Activated CD8-positive, alpha-beta memory T cell treated with anti-CD3 and anti-CD28 coated beads for 24 hours (primary cell): ENCODE measurements around the gene SEMA5A.

Experiments used
- DNase-seq: peaks from one replicate; pipeline ENCODE4 v3.0.0-alpha.2; 2020

The SEMA5A gene, protein sequence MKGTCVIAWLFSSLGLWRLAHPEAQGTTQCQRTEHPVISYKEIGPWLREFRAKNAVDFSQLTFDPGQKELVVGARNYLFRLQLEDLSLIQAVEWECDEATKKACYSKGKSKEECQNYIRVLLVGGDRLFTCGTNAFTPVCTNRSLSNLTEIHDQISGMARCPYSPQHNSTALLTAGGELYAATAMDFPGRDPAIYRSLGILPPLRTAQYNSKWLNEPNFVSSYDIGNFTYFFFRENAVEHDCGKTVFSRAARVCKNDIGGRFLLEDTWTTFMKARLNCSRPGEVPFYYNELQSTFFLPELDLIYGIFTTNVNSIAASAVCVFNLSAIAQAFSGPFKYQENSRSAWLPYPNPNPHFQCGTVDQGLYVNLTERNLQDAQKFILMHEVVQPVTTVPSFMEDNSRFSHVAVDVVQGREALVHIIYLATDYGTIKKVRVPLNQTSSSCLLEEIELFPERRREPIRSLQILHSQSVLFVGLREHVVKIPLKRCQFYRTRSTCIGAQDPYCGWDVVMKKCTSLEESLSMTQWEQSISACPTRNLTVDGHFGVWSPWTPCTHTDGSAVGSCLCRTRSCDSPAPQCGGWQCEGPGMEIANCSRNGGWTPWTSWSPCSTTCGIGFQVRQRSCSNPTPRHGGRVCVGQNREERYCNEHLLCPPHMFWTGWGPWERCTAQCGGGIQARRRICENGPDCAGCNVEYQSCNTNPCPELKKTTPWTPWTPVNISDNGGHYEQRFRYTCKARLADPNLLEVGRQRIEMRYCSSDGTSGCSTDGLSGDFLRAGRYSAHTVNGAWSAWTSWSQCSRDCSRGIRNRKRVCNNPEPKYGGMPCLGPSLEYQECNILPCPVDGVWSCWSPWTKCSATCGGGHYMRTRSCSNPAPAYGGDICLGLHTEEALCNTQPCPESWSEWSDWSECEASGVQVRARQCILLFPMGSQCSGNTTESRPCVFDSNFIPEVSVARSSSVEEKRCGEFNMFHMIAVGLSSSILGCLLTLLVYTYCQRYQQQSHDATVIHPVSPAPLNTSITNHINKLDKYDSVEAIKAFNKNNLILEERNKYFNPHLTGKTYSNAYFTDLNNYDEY

DNA sequence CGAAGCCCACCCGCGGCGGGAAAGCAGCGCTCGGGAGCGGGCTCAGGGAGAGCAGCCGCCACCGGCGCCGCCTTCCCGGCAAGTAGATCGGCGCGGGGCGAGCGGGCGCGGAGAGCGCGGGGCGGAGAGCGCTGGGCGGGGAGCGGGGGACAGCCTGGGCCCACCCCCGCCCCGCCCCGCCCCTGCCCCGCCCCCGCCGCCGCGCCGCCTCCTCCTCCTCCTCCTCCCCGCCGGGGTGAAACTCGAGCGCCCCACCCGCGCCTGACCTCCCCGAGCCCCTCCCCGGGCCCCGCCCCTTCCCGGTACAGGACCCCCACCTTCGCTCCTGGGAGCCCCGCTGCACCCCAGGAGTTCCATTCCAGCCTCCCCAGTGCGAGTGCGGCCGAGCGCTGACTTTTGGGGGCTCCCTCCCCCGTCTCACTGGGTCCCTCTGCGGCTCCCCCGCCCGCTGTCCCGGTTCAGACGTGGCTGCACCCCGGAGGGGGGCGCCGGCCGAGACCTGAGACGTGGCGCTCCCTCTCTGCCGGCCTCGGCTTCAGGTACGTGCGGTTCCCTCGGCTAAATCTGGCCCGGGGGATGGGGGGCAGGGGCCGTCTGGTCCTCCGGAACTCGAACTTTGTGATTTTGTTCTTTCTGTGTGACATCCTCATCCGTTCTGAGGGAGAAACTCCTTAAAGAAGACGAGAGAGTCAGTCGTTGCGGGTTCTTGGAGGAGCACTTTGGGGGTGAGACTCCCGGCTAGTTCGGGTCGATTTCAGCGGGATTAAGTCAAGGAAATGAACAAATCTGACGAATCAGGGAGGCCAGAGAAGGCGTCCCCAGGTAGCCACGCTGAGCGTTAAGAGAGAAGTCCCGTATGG lies at the start of gene SEMA5A:
Gene SEMA5A (minus strand): TSS at position 84 of the 860 bp plus-strand sequence. CDS start 166,129 bp downstream, outside the sequence.
- no peak for DNase-seq

DNA sequence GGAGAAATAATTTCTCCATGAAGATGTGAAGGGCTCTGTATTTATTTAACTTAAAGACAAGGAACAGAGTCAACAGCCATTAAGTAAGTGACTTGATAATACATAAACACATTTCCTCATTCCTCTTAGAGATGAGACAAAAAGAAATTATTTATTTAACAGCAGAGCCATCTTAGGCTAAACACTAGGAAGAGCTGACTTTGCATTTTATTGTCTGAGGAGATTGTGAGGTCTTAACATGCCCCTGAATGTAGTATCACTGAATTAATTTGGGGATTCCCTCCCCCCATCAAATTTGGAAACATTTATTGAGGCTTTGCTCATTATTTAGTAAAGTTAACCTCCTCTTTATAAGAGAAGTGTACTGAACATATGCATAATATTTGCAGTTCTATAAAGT lies 49.0 kb upstream of the SEMA5A start:
- no peak for DNase-seq

DNA sequence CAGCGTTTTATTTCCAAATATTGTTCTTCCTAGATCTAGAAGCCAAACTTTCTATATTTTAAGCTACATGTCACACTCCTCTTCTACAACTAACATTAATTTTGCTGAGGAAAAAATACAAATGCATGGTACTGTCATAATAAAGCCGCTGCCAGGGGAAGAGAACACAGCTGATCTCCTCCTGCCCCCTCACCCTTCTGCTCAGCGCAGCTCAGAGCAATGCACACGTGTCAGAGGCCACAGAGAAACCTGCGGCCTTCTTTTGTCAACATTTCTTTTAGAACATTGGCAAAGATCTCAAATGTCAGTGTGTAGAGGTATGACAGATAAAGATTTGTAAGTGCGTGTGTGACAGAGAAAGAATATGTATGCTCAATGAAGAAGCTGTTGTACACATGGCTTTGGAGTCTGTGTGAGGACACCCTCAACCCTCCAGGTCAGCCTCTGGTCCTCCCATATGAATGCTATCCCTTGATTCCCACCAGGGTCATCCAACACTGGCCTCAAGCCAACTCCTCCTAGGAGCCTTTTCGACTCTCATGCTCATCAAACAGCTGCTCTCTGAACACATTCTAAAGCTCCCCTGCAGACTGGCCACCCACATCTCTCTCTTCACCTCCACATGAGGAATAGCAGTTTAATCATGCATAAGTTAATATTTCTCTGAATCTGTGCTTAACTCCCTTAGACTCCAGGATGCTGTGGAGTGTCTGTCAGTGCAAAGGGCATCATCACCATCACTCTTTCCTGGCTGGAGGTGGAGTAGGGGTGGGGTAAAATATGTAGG lies 43.4 kb upstream of the SEMA5A start:
- no peak for DNase-seq

DNA sequence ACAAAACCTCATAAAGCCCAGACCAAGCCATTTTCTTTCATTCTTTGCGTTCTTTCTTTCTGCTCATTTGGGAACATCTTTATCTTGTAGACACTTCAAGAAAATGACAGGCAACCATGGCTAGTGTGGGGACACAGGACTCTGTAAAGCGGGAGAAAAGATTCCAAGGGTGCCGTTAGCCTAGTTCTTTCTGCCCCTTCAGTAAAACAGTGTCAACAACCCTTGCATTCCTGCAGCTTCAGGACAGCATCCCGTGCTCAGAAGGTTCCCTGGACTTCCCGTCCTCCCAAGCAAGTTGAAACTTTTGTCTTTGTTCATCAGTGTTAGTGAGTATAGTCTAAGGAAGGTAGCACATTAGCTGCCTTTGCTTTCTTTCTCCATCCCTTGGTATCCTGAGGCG lies 42.4 kb upstream of the SEMA5A start:
- DNase-seq, result no peak

DNA sequence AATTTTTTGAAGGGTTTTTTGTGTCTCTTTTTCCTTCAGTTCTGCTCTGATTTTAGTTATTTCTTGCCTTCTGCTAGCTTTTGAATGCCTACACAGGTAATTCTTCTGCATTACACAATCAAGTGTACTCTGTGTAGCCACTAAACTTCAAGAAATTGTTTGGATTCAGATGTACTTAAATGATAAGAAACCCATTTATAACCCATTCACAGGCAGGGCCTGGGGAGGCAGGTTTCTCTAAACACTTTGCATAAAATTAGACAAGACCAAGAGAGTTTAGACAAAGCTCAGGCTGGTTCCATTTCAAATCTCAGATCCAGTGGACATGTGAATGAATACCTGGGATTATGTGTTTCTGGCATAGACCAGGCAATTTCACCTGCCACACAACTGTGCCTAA lies 41.3 kb upstream of the SEMA5A start:
- no peak for DNase-seq

DNA sequence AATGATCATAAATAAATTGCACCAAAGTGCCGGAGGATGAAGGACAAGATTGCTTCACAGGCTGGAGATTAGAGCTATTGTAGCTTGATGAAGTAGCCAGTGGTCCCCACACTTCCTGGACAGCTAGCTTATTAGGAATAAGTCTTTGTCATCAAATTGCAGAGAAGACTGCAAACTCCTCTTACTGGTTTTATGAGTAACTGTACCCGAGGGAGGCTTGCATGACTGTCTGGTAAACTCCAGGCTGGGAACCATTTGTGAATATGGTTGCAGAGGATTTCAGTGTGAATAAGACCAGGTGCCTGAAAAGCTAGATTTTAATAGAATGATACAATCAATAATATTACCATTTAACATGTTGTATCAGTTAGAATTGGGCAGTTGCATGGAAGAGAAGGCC lies 36.5 kb upstream of the SEMA5A start:
- DNase-seq, result no peak

DNA sequence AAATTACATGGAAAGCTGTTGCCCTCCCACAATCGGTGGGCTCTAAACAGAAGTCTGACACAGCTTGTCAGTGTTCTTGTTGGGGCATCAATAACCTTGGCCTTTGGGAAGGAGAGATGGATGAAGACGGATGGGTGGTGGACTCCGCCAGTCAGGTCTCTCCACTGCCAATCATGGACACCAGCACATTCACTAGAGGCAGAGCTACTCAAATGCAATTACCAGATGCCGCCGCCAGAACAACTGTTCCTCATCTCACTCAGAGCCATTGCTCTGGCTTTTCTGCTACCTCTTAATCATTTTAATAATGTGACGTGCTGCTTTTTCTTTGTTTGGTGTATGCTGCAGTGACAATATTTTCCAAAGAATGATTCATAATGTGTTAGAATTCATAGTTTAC lies 27.9 kb upstream of the SEMA5A start:
- no peak for DNase-seq

DNA sequence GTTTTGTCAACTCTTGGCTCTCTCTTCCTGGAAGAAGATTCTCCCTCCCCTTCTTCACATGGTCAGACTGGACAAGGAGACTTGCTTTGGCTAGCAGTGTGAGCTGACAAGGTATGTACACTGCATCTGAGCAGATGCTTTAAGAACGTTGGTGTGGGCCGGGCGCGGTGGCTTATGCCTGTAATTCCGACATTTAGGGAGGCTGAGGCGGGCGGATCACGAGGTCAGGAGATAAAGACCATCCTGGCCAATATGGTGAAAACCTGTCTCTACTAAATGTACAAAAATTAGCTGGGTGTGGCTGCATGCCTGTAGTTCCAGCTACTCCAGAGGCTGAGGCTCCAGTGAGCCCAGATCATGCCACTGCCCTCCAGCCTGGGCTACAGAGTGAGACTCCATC lies 26.4 kb upstream of the SEMA5A start:
- DNase-seq, result no peak

DNA sequence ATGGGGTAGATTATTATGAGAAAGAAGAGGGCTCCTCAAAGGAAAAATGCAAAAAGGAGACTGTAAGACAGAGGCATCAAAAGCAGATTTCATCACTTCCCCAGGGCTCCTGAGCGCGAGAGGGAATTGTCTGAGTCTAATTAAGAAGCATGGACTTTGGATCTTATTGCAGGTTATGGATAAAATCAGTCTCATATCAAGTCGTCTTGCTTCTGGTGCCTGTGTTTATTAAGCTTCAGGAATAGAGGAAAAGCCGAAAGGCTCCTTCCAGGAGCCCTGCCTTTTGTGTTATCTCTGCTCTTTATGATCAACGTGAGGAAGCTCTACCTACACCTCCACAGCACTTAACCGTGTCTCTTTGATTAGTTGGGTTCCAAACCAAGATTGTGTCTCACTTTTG lies 25.0 kb upstream of the SEMA5A start:
- DNase-seq, result no peak

DNA sequence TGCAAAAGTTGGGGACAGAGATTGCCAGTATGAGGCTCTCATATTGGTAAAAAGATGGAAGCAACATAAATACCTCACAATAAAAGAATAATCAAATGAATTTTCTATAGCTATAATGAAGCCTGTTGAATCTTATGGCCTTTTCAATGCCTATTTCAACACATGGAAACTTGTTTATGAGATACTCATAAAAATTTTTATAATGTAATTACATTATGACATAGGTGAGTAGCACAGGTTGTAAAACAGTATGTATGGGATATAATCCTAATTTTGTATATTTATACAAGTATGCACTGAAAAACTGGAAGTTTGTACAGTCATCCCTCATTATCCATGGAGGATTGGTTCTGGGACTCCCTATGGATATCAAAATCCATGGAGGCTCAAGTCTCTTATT lies 21.2 kb upstream of the SEMA5A start:
- no peak for DNase-seq

DNA sequence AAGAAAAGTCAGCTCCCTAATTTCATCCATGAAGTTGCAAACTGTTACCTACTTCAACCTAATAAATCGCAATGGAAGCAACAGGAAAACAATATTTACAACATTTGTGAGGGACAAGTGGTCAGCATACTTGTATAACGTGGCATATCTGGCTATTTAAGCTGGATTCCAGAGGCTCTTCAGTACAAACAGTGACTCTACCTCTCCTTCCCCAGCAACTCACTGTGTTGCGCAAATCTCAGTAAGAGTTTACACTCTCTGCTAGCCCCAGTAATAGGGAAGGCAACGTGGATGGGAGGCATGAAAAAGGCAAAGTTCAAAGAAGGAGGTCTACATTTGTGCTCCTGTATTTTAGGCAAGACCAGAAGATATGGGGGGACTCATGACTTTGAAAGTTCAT lies 18.9 kb upstream of the SEMA5A start:
- no peak for DNase-seq

DNA sequence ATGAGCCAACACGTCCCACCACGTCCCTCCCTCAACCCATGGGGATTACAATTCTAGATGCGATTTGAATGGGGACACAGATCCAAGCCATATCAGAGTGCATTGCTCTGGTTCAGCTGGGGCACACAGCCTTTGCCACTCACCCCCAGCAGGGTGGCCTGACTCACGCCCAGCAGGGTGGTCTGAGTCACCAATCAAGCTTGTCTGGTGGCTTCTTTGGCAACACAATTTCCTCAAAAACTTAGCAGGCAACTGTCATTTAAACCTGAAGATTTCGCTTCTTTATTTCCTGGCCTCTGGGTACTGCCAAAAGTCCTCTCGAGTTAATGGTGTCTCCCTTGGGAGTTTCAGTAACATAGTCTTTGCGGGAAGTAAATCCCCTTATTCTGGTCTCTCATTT lies 16.3 kb upstream of the SEMA5A start:
- DNase-seq, result no peak

DNA sequence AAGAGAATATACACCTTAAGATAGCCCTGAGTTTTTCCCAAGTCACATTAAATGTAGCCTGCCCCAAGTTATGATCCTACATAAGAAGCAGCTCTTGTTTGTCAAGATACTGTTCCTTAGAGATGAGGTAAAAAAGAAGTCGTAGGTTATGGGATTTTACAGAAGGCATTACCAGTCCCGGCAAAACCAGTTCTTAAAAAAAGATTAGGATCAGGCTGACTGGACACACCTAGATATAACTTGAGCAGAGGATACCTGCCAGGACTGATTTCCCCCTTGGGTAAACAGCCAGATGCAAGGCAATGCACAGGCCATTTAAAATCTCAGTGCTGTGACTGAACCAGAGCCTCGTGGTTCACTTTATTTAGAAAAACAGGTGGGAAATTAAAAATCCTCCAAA lies 14.1 kb upstream of the SEMA5A start:
- DNase-seq, result no peak

DNA sequence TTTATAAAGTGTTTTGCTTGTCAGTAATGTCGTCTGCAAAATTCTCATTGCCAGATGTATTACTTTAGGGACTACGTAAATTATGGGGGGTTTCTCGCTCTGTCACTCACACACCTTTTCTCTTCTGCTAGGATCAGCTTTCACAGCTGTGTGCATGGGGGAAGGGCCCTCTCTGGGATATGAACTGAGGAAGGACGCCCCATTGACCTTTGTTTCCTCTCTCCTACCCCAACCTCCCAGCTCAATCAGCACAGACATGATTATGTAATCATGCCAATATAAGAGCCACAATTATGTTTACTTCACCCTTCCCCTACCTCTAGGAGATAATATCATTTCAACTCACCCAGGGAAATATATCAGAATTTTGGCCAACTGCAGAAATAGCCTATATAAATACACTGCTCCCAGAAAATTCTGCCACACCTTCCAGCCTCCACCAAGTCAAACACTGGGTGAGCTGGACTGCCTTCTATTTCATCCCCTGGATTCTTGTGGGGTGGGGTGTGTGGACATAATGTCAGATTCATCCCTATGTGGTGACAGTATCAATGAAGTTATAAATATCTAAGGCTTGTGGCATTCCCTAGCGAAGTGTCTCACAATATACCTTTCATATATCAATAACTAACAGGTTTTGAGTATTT lies 12.6 kb upstream of the SEMA5A start:
- no peak for DNase-seq

DNA sequence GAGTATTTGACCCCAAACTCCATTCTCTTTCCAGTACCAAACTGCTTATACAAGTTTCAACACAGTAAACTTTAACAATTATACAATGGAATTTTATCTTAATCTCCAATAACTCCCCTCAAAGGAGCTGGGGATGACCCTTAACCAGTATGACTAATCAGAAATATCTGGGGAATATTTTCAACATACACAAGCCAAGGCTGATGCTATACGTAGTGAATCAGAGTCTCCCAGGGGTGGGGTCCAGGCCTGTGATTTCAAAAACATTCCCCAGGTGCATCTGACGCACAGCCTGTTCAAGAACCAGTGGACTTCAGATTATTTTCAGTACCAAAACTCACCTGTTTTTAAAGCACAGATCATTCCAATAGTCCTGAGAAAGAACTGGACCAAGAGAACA lies 11.8 kb upstream of the SEMA5A start:
- DNase-seq, result no peak

DNA sequence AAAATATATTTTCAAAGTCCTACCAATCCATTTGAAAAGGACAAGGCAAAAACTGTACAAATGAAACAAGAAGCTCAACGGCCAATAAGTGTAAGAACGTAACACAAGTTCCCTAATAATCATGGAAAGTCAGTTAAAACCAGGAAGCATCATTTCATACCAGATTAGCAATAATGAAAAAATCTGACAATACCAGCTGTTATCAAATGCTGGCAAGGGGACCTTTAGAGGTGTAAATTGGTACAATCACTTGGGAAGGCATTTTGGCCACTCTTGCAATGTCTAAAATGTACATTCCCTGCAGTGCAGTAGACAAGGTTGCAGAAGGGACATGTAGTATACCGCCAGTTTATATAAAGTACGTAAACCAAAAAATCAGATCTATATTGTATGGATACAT lies 10.1 kb upstream of the SEMA5A start:
- DNase-seq, result no peak

DNA sequence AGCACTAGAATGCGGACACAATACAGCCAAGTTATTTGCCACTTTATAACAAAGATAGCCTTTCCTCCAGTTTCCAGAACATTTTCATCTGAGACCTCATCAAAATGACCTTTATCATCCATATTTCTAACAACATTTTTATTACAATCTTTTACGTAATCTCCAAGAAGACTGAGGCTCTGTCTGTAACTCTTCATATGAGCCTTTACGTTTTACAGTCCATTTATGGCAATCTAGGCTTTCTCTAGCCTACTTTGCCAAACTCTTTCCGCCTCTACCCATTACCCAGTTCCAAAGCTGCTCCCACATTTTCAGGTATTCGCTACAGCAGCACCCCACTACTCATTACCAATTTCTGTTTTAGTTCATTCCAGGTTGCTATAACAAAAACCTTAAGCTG lies 8.2 kb upstream of the SEMA5A start:
- DNase-seq, result no peak

DNA sequence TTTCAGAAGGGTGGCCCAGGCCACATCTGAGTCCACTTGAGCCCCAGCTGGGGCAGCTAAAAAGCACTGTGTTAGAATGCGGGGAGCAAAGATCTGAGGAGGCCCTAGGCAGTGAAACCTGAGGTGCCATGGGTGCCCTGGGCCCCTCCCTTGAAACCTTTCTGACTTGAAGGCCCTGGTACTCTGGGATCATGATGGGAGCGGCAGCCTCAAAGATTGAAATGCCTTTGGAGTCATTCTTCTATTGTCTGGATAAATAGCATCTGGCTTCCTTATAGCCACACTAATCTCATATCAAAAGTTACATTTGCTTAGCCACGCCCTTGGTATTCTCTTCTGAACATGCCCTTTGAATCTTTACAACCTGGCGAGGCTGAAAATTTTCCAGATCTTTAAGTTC lies 7.7 kb upstream of the SEMA5A start:
- DNase-seq, result no peak

DNA sequence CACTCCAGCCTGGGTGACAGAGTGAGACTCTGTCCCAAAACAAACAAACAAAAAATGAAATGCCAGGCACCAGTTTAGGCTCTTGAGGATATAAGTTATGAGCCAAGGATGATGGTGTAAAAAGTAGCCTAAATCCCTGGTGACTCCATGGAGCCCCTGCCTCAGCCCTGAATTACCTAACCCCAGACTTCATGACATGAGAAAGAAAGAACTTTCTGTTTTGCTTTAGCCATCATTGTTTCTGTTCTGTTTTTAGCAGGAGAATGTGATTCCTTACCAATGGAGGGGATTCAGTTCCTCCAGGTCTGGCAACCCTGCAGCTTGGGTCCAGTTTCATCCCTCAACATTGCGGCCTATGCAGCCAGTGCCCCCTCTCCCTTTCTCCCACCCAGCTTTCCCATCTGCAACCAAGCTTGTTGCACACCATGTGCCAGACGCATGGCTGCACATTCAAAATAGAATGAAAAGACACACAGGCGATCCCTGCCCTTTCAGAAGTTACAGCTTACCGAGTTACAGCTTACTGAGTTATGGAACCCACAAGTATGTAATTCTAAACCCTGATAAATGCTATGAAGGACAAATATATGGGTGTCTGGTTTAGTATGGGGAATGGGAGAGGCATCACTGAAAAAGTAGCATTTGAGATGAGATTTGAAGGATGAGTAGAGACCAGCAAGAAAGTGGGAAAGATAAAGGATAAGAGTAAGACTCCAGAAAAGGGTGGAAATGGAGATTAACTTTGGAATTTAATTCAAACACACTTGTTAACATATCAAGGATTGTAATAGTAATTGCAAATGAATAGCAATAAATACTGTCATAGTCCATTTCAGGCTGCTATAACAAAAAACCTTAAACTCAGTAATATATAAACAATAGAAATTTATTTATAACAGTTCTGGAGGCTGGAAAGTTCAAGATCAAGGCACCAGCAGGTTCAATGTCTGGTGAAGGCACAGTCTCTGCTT lies 6.0 kb upstream of the SEMA5A start:
- DNase-seq, result no peak

DNA sequence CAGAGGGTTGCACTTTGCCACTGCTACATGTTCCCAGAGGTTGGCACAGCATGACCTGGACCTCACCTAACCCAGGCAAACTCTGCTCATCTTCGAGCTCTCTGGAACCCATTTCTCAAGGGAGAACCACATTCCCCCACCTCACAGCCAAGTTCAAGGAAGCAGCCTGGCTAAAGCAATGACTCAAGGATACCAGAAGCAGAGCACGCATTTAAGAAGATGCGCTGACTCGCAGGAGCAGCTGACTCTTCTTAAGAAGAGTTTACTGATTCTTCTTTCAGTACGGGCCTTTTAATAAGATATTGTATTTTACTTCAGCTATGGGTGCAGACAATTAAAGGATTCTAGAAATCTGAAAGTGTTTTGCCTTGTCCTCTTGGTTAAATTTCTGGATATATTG lies 4.1 kb upstream of the SEMA5A start:
- no peak for DNase-seq
